A549 (cell line): ENCODE data around the gene NKD1.

Experiments
- BHLHE40 ChIP-seq: IDR thresholded peaks from 2 replicates; pipeline ENCODE4 v1.6.1; 2012; ENCODE audit warnings: low read depth, low read length, inconsistent platforms
- CTCF ChIP-seq: fragments of >200 bp; sonication (Bioruptor Twin); formaldehyde crosslinking; IDR thresholded peaks from 3 replicates; pipeline ENCODE4 v1.5.1; 2016
- MYC ChIP-seq: IDR thresholded peaks from 2 replicates; pipeline ENCODE4 v1.6.1; 2012; ENCODE audit warnings: mild to moderate bottlenecking, inconsistent platforms, low read length, improper control_type of control experiment, borderline replicate concordance
- RFX5 ChIP-seq: fragments of 450-650 bp; IDR thresholded peaks from 2 replicates; pipeline ENCODE4 v1.7.1; 2014; ENCODE audit warnings: antibody characterized with exemption, mild to moderate bottlenecking, moderate library complexity

- TF ChIP-seq CTCF (no peak), RFX5 (no peak), BHLHE40 (no peak), MYC (no peak)
Measured at GRCh38 chr16:50580180-50580798, 32.1 kb downstream of the NKD1 start.
